Type B pancreatic cell (in vitro differentiated cells): ENCODE measurements around the gene CCSER2. TPM values are rescaled to one million over a fixed set of nuclear protein-coding genes. Genes with fewer than 3 reads are reported as not detected.

Experiments
- DNase-seq: peaks from one replicate; pipeline ENCODE4 v3.0.0; 2021; ENCODE audit warnings: mixed read lengths; ENCODE audit not compliant: unreplicated experiment; ENCODE audit errors: extremely low spot score
- H3K27ac Mint-ChIP-seq: 2 replicates; pipeline ENCODE4 v1.8.0; 2021; ENCODE audit warnings: mild to moderate bottlenecking, mixed read lengths
- H3K27me3 Mint-ChIP-seq: 2 replicates; pipeline ENCODE4 v1.8.0; 2021; ENCODE audit warnings: mixed read lengths
- H3K36me3 Mint-ChIP-seq: 2 replicates; pipeline ENCODE4 v1.8.0; 2021; ENCODE audit warnings: mixed read lengths
- H3K4me1 Mint-ChIP-seq: one replicate; pipeline ENCODE4 v1.8.0; 2021; ENCODE audit warnings: mixed read lengths; ENCODE audit not compliant: unreplicated experiment
- H3K4me3 Mint-ChIP-seq: 2 replicates; pipeline ENCODE4 v1.8.0; 2021; ENCODE audit warnings: mild to moderate bottlenecking, mixed read lengths
- H3K9me3 Mint-ChIP-seq: 2 replicates; pipeline ENCODE4 v1.8.0; 2021; ENCODE audit warnings: mixed read lengths
- CTCF ChIP-seq: fragments of 200-600 bp; sonication (generic); conservative IDR thresholded peaks from 2 replicates; pipeline ENCODE4 v1.5.0; 2021; ENCODE audit warnings: antibody characterized with exemption, mild to moderate bottlenecking
- total RNA-seq: library from RNA; stranded (reverse); gene quantifications from 2 replicates; pipeline ENCODE4 v1.2.1, GENCODE V29; 2021; ENCODE audit warnings: low replicate concordance

The CCSER2 gene
- total RNA-seq, 1 donor from 2014 or later = 43.9 TPM

- Mint-ChIP-seq H3K36me3 (no peaks in the 10 kb centered on the region), H3K4me1 (peaks cover 9% of the 10 kb centered on the region), H3K9me3 (peaks cover 4% of the 10 kb centered on the region), H3K27me3 (no peaks in the 10 kb centered on the region), H3K27ac (no peak overlapping the region), H3K4me3 (no peak overlapping the region)
- no peak for DNase-seq
- no peak for TF ChIP-seq CTCF
Measured at GRCh38 chr10:84530724-84531325, 202.4 kb downstream of the CCSER2 start.

- peaks cover 4% of the 10 kb centered on the region for H3K9me3 Mint-ChIP-seq
- no peak for TF ChIP-seq CTCF
- H3K27ac Mint-ChIP-seq = no peak overlapping the region
Measured at GRCh38 chr10:84531396-84531795, 203.0 kb downstream of the CCSER2 start.

GRCh38 chr10:84534168-84534567 lies 205.8 kb downstream of the CCSER2 start:
- H3K27ac Mint-ChIP-seq = no peak overlapping the region
- H3K27me3 Mint-ChIP-seq = no peaks in the 10 kb centered on the region
- no peak for DNase-seq
- H3K4me1 Mint-ChIP-seq = peaks cover 12% of the 10 kb centered on the region
- TF ChIP-seq CTCF = no peak
- no peak overlapping the region for H3K4me3 Mint-ChIP-seq
- no peaks in the 10 kb centered on the region for H3K9me3 Mint-ChIP-seq
- H3K36me3 Mint-ChIP-seq = no peaks in the 10 kb centered on the region

More at GRCh38 chr10:84531396-84531795, 203.0 kb downstream of the CCSER2 start:
- Mint-ChIP-seq H3K4me3 (no peak overlapping the region), H3K27me3 (no peaks in the 10 kb centered on the region), H3K4me1 (peaks cover 9% of the 10 kb centered on the region), H3K36me3 (no peaks in the 10 kb centered on the region)
- no peak for DNase-seq

GRCh38 chr10:84537447-84537931 lies 209.1 kb downstream of the CCSER2 start:
- Mint-ChIP-seq H3K4me3 (no peak overlapping the region), H3K36me3 (no peaks in the 10 kb centered on the region), H3K27ac (peak overlapping the region; percentile 17), H3K9me3 (no peaks in the 10 kb centered on the region), H3K4me1 (peaks cover 20% of the 10 kb centered on the region), H3K27me3 (peaks cover 14% of the 10 kb centered on the region)
- TF ChIP-seq CTCF = peak; percentile 91
- DNase-seq = no peak

- no peaks in the 10 kb centered on the region for H3K9me3 Mint-ChIP-seq
- no peak overlapping the region for H3K27ac Mint-ChIP-seq
- H3K27me3 Mint-ChIP-seq = peaks cover 18% of the 10 kb centered on the region
- no peak overlapping the region for H3K4me3 Mint-ChIP-seq
- TF ChIP-seq CTCF = no peak
- DNase-seq = no peak
- H3K4me1 Mint-ChIP-seq = peaks cover 25% of the 10 kb centered on the region
- no peaks in the 10 kb centered on the region for H3K36me3 Mint-ChIP-seq
Measured at GRCh38 chr10:84538036-84538435, 209.6 kb downstream of the CCSER2 start.

- H3K36me3 Mint-ChIP-seq = no peaks in the 10 kb centered on the region
- no peaks in the 10 kb centered on the region for H3K9me3 Mint-ChIP-seq
- no peak overlapping the region for H3K27ac Mint-ChIP-seq
- H3K27me3 Mint-ChIP-seq = peaks cover 23% of the 10 kb centered on the region
- peaks cover 28% of the 10 kb centered on the region for H3K4me1 Mint-ChIP-seq
- no peak for DNase-seq
- TF ChIP-seq CTCF = no peak
- no peak overlapping the region for H3K4me3 Mint-ChIP-seq
Measured at GRCh38 chr10:84539216-84539615, 210.8 kb downstream of the CCSER2 start.
